Measurements from ENCODE around the gene ACBD6. TPM values are rescaled to one million over a fixed set of nuclear protein-coding genes. Genes with fewer than 3 reads are reported as not detected.

The ACBD6 gene
- total RNA-seq, 4 donors from 2014 or later = 26.4 to 34.6 (median 31.5) TPM

DNA sequence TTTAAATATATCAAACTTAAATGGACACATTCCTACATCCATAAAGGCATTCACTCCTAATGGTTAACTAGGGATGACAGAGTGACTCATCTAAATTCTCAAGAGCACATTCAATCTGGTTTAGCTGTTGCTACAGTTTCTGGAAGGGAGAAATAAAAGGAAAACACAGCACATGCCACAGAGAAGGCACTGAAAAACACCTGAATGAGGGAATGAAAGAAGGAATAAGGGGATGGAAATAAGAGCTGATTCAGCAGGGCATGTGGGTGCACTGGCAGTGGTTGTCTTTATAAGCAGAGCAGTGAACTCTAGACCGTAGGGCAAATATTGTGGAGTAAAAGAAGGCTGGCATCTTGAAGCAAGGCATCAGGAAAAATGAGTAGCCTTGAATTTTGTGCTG, 193.0 kb downstream of the ACBD6 start:
- TF ChIP-seq, protein P1, sequence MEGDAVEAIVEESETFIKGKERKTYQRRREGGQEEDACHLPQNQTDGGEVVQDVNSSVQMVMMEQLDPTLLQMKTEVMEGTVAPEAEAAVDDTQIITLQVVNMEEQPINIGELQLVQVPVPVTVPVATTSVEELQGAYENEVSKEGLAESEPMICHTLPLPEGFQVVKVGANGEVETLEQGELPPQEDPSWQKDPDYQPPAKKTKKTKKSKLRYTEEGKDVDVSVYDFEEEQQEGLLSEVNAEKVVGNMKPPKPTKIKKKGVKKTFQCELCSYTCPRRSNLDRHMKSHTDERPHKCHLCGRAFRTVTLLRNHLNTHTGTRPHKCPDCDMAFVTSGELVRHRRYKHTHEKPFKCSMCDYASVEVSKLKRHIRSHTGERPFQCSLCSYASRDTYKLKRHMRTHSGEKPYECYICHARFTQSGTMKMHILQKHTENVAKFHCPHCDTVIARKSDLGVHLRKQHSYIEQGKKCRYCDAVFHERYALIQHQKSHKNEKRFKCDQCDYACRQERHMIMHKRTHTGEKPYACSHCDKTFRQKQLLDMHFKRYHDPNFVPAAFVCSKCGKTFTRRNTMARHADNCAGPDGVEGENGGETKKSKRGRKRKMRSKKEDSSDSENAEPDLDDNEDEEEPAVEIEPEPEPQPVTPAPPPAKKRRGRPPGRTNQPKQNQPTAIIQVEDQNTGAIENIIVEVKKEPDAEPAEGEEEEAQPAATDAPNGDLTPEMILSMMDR (IDR thresholded peaks at IDR 0.05; ENCODE audit: low read depth) = no peak

DNA sequence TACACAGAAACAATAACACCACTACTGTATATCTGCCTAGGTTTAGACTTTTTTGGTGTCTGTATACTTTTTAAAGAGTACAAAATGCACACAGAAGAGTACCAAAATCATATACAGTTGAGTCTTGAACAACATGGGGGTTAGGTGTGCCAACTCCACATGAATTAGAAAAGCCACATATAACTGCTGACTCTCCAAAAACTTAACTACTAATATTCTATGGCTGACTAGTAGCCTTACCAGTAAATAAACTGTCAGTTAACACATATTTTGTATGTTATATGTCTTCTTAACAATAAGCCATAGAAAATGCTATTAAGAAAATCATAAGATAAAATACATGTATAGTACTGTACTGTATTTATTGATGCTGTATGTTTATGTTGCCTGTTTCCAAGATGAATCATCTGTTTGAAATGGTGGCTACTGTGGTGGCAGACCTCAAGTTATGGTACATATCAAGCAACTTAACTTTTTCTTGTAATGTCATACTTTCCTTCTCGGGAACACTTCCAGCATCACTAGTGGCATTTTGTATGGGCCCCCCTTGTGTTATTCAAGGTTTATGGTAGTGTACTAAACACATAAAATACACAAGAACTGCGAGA, 201.1 kb downstream of the ACBD6 start:
- TF ChIP-seq, protein P1 (IDR thresholded peaks at IDR 0.05; ENCODE audit: low read depth) = no peak

DNA sequence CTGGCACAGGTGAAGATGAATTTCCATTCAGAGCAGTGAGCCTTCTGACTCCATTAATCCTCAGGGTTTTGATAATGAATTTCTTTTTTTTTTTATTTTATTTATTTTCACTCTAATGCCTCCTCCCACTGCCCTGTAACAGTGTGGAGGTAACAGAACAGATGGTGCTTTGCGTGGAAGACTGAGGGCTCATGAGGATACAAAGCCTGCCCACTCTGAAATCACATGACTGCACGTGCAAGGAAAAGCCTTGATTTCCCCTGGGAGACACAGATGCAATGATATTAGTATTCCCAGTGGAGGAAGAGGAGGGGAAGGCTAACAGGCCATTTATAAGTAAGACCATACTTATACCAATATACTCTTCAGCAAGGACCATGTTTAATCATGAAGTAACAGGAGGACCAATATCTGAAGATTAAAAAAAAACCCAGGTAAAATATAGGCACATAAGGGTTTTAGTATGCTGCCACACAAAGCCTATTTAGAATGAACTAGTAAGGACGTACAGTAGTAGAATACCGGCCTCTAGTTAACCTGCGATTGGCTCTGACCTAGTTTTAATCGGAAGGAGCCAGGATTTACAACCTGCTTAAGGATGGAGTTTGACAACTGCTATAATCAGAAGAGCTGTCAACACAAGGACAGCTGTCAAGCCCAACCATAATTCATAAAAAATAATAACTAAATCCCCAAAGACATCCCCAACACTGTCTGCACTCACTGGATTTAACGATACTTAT, 202.7 kb downstream of the ACBD6 start:
- TF ChIP-seq, protein P1 (IDR thresholded peaks at IDR 0.05; ENCODE audit: low read depth) = no peak

DNA sequence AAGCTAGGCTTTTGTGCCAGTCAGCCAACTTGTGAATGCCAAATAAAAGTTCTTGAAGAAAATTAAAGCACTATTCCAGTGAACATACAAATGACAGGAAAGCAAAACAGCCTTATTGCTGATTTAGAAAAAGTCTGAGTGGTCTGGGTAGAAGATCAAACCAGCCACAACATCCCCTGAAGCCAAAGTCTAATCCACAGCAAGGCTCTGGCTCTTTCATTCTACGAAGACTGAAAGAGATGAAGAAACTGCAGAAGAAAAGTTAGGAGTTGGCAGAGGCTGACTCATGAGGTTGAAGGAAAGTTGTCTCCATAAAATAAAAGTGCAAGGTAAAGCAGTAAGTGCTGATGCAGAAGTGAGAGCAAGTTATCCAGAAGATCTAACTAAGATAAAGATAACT, 206.4 kb downstream of the ACBD6 start:
- TF ChIP-seq, protein P1 (IDR thresholded peaks at IDR 0.05; ENCODE audit: low read depth) = no peak

DNA sequence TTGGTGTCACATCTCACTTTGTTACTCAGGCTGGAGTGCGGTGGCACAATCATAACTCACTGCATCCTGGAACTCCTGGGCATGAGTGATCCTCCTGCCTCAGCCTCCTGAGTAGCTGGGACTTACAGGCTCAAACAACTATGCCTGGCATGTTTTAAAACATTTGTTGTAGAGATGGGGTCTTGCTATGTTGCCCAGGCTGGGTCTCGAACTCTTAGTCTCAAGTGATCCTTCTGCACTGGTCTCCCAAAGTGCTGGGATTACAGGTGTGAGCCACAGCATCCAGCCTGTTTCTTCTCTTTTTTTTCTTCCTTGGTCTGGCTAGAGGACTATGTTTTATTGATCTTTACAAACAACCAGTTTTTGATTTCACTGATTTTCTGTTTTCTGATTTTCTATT, 207.7 kb downstream of the ACBD6 start:
- TF ChIP-seq, protein P1 (IDR thresholded peaks at IDR 0.05; ENCODE audit: low read depth) = no peak

DNA sequence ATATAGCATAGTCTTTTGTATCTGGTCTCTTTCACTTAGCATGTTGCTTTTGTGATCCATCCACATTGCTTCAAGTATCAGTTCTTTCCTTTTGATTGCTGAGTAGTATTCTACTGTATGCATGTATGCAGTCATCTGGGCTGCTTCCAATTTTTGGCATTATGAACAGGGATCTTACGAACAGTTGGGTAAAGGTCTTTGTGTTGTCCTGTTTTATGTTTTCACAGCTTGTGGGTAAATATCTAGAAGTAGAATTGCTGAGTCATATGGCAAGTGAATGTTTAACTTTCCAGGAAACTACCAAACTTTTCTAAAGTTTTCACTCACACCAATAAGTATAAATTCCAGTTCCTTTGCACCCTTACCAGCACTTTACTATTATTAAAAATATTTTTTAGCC, 211.4 kb downstream of the ACBD6 start:
- TF ChIP-seq, protein P1 (IDR thresholded peaks at IDR 0.05; ENCODE audit: low read depth) = no peak

DNA sequence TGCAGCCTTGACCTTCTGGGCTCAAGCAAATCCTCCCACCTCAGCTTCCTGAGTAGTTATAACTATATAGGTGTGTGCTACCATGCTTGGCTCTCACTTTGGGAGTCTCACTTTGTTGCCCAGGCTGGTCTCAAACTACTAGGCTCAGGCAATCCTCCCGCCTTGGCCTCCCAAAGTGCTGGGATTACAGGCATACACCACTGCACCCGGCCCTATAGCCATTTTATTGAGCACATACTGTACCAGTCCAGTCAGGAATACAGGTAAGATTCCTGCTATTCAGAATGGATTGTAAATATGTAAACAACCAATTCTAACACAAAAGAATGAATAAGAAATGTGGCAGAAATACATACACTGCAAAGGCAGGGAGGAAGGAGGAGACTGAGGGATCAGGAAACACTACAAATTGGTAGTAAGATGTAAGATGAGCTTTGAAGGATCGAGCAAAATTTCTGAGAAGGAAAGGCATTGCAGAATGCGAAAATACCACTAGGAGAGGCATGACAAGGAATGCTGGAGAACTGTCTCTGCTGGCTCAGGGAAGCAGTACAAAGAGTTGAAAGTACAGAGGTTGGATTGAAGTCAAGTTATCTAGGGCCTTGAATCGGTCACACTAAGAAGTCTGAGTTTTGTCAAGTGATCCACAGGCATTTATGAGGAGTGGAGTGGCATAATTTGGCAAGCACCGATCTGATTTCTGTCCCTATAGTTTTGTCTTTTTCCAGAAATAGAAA, 211.9 kb downstream of the ACBD6 start:
- TF ChIP-seq, protein P1 (IDR thresholded peaks at IDR 0.05; ENCODE audit: low read depth) = no peak
